Measurements from ENCODE around the gene BRD3OS.

GRCh38 chr9:133981589-133981957 lies 43.7 kb upstream of the BRD3OS start:
- TF ChIP-seq EZH2phosphoT487 (IDR thresholded peaks at IDR 0.05; ENCODE audit: insufficient read depth, low read depth) (no peak), EZH2 (IDR thresholded peaks at IDR 0.05; ENCODE audit: insufficient read depth, poor library complexity, severe bottlenecking) (no peak)
